GM21717 (cell line): Measurements from ENCODE around the gene ZNF638.
"Not testable (repeated sequence)": the region's sequence is repeated elsewhere in the genome, so short reads cannot be mapped to it uniquely, and the experiment has no call there.

ENCODE experiments used
- ATAC-seq: cut with Tn5 transposase; IDR thresholded peaks from one replicate; pipeline ENCODE4 v1.9.1; 2021; ENCODE audit warnings: mild to moderate bottlenecking, moderate library complexity; ENCODE audit not compliant: unreplicated experiment

ZNF638 gene

GRCh38 chr2:71389384-71390072, 57.9 kb downstream of the ZNF638 start:
- no peak for ATAC-seq

GRCh38 chr2:71393216-71393615, 61.6 kb downstream of the ZNF638 start:
- no peak for ATAC-seq

- no peak for ATAC-seq
Observed at GRCh38 chr2:71395471-71395870, 63.9 kb downstream of the ZNF638 start.

GRCh38 chr2:71402427-71402826, 70.8 kb downstream of the ZNF638 start:
- ATAC-seq, result no peak

GRCh38 chr2:71409611-71410010, 78.0 kb downstream of the ZNF638 start:
- ATAC-seq, result no peak

- ATAC-seq, result no peak
Observed at GRCh38 chr2:71410696-71411095, 79.1 kb downstream of the ZNF638 start.

GRCh38 chr2:71416866-71417265, 85.3 kb downstream of the ZNF638 start:
- not testable (repeated sequence) for ATAC-seq

- no peak for ATAC-seq
Observed at GRCh38 chr2:71417300-71418202, 86.0 kb downstream of the ZNF638 start.

- no peak for ATAC-seq
Observed at GRCh38 chr2:71419145-71419544, 87.6 kb downstream of the ZNF638 start.

- no peak for ATAC-seq
Observed at GRCh38 chr2:71419976-71420375, 88.4 kb downstream of the ZNF638 start.

- ATAC-seq, result no peak
Observed at GRCh38 chr2:71422786-71423185, 91.2 kb downstream of the ZNF638 start.

GRCh38 chr2:71423817-71424420, 92.3 kb downstream of the ZNF638 start:
- no peak for ATAC-seq

- ATAC-seq, result no peak
Observed at GRCh38 chr2:71426721-71427120, 95.1 kb downstream of the ZNF638 start.

- ATAC-seq, result no peak
Observed at GRCh38 chr2:71428472-71429383, 97.1 kb downstream of the ZNF638 start.

- not testable (repeated sequence) for ATAC-seq
Observed at GRCh38 chr2:71445142-71445541, 113.6 kb downstream of the ZNF638 start.

- ATAC-seq, result no peak
Observed at GRCh38 chr2:71446505-71446904, 114.9 kb downstream of the ZNF638 start.

GRCh38 chr2:71449343-71449742, 117.8 kb downstream of the ZNF638 start:
- no peak for ATAC-seq

GRCh38 chr2:71451705-71452104, 120.1 kb downstream of the ZNF638 start:
- ATAC-seq, result no peak

- no peak for ATAC-seq
Observed at GRCh38 chr2:71452565-71452964, 121.0 kb downstream of the ZNF638 start.

- no peak for ATAC-seq
Observed at GRCh38 chr2:71453404-71454220, 122.0 kb downstream of the ZNF638 start, which contains the start of gene DYSF. Gene DYSF, plus strand, starts transcription at chr2:71453561.
